ENCODE data around the gene POU2F3. TPM values are rescaled to one million over a fixed set of nuclear protein-coding genes. Genes with fewer than 3 reads are reported as not detected.

The POU2F3 gene
- total and polyA plus RNA-seq, 2 of the 13 experiments (the other 11 are each of a cell fraction or from before 2014, with no cell fraction given): not detected

- TF ChIP-seq PAX8 (CRISPR knock-in tag; IDR thresholded peaks at IDR 0.05; ENCODE audit: borderline replicate concordance) (no peak), KLF6 (CRISPR knock-in tag; IDR thresholded peaks at IDR 0.05) (no peak), PBX2 (CRISPR knock-in tag; IDR thresholded peaks at IDR 0.05) (no peak), FOSL2 (CRISPR knock-in tag; IDR thresholded peaks at IDR 0.05) (no peak), PHF20 (CRISPR knock-in tag; IDR thresholded peaks at IDR 0.05) (peak; percentile 60), SPEN (CRISPR knock-in tag; IDR thresholded peaks at IDR 0.05; ENCODE audit: low read depth) (peak; percentile 43; the same call in 1 of the 2 replicates), ZNF678 (CRISPR knock-in tag; IDR thresholded peaks at IDR 0.05) (no peak), HNF4A (CRISPR knock-in tag; IDR thresholded peaks at IDR 0.05) (no peak), SNRNP70 (IDR thresholded peaks at IDR 0.05; ENCODE audit: low read depth, low read length) (no peak), KAT8 (CRISPR knock-in tag; IDR thresholded peaks at IDR 0.05) (peak; percentile 25; the same call in 1 of the 2 replicates), KDM4B (CRISPR knock-in tag; IDR thresholded peaks at IDR 0.05) (no peak), MTERF4 (CRISPR knock-in tag; IDR thresholded peaks at IDR 0.05) (no peak), TAF1 (CRISPR knock-in tag; IDR thresholded peaks at IDR 0.05) (no peak; the same call in 1 of the 2 replicates), THYN1 (CRISPR knock-in tag; IDR thresholded peaks at IDR 0.05; ENCODE audit: borderline replicate concordance, low read depth) (no peak), SP1 (IDR thresholded peaks at IDR 0.05) (no peak), SP1 (CRISPR knock-in tag; IDR thresholded peaks at IDR 0.05) (no peak), UBTF (CRISPR knock-in tag; IDR thresholded peaks at IDR 0.05) (peak; percentile 97; the same call in 1 of the 2 replicates), TOE1 (CRISPR knock-in tag; IDR thresholded peaks at IDR 0.05) (no peak), TSC22D2 (CRISPR knock-in tag; IDR thresholded peaks at IDR 0.05; ENCODE audit: borderline replicate concordance) (no peak; the same call in 1 of the 2 replicates)
- TF ChIP-seq, protein P1, sequence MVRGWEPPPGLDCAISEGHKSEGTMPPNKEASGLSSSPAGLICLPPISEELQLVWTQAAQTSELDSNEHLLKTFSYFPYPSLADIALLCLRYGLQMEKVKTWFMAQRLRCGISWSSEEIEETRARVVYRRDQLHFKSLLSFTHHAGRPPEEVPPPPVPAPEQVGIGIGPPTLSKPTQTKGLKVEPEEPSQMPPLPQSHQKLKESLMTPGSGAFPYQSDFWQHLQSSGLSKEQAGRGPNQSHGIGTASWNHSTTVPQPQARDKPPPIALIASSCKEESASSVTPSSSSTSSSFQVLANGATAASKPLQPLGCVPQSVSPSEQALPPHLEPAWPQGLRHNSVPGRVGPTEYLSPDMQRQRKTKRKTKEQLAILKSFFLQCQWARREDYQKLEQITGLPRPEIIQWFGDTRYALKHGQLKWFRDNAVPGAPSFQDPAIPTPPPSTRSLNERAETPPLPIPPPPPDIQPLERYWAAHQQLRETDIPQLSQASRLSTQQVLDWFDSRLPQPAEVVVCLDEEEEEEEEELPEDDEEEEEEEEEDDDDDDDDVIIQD (CRISPR knock-in tag; IDR thresholded peaks at IDR 0.05; ENCODE audit: low read depth): no peak
- TF ChIP-seq, protein P2, sequence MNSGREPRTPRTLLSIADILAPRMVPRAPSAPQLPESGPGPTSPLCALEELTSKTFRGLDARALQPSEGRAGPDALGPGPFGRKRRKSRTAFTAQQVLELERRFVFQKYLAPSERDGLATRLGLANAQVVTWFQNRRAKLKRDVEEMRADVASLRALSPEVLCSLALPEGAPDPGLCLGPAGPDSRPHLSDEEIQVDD (CRISPR knock-in tag; IDR thresholded peaks at IDR 0.05; ENCODE audit: borderline replicate concordance): no peak
- TF ChIP-seq, protein P3, sequence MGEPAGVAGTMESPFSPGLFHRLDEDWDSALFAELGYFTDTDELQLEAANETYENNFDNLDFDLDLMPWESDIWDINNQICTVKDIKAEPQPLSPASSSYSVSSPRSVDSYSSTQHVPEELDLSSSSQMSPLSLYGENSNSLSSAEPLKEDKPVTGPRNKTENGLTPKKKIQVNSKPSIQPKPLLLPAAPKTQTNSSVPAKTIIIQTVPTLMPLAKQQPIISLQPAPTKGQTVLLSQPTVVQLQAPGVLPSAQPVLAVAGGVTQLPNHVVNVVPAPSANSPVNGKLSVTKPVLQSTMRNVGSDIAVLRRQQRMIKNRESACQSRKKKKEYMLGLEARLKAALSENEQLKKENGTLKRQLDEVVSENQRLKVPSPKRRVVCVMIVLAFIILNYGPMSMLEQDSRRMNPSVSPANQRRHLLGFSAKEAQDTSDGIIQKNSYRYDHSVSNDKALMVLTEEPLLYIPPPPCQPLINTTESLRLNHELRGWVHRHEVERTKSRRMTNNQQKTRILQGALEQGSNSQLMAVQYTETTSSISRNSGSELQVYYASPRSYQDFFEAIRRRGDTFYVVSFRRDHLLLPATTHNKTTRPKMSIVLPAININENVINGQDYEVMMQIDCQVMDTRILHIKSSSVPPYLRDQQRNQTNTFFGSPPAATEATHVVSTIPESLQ (CRISPR knock-in tag; conservative IDR thresholded peaks at IDR 0.05): no peak
Observed at GRCh38 chr11:120324932-120325810, 85.2 kb downstream of the POU2F3 start, which contains the start of gene TLCD5 (continued).
